Coronary artery (tissue), 2 donors: Measurements from ENCODE around the gene NR4A1.

Source experiments
- DNase-seq: peaks from one replicate; pipeline ENCODE4 v3.0.0-alpha.2; 2017; ENCODE audit warnings: low spot score
- H3K27ac ChIP-seq, 2 donors: fragments of 200-600 bp; sonication (generic); one replicate each; pipeline ENCODE4 v1.5.1; 2016 to 2019
- H3K4me3 ChIP-seq: fragments of 200-600 bp; sonication (generic); 2 replicates; pipeline ENCODE4 v1.5.1; 2016; ENCODE audit warnings: mild to moderate bottlenecking, moderate library complexity
- CTCF ChIP-seq: fragments of 200-600 bp; sonication (generic); IDR thresholded peaks from one replicate; pipeline ENCODE4 v1.5.1; 2019; ENCODE audit warnings: antibody characterized with exemption

NR4A1 gene

GRCh38 chr12:52086944-52087835 is 35.9 kb downstream of the NR4A1 start:
- Histone ChIP-seq H3K27ac (no peak overlapping the region), H3K4me3 (no peak overlapping the region)
- DNase-seq: no peak
- no peak for TF ChIP-seq CTCF

GRCh38 chr12:52087961-52088820 is 36.9 kb downstream of the NR4A1 start:
- H3K4me3 ChIP-seq: no peak overlapping the region
- H3K27ac ChIP-seq: no peak overlapping the region
- TF ChIP-seq CTCF: no peak
- DNase-seq: no peak

- no peak overlapping the region for H3K27ac ChIP-seq
Observed at GRCh38 chr12:52089491-52089890, 38.2 kb downstream of the NR4A1 start.

GRCh38 chr12:52090291-52090690 is 39.0 kb downstream of the NR4A1 start:
- no peak for TF ChIP-seq CTCF
- Histone ChIP-seq H3K4me3 (no peak overlapping the region), H3K27ac (no peak overlapping the region)
- DNase-seq: no peak

More at GRCh38 chr12:52089491-52089890, 38.2 kb downstream of the NR4A1 start:
- no peak for TF ChIP-seq CTCF
- DNase-seq: no peak
- H3K4me3 ChIP-seq: no peak overlapping the region

- no peak overlapping the region for H3K27ac ChIP-seq
Observed at GRCh38 chr12:52091061-52091460, 39.8 kb downstream of the NR4A1 start.

GRCh38 chr12:52091869-52092268 is 40.6 kb downstream of the NR4A1 start:
- DNase-seq: no peak
- H3K27ac ChIP-seq: no peak overlapping the region
- no peak for TF ChIP-seq CTCF
- no peak overlapping the region for H3K4me3 ChIP-seq

More at GRCh38 chr12:52091061-52091460, 39.8 kb downstream of the NR4A1 start:
- TF ChIP-seq CTCF: no peak
- H3K4me3 ChIP-seq: no peak overlapping the region
- no peak for DNase-seq
